Measurements from ENCODE around the gene ASTL.

ASTL gene

DNA sequence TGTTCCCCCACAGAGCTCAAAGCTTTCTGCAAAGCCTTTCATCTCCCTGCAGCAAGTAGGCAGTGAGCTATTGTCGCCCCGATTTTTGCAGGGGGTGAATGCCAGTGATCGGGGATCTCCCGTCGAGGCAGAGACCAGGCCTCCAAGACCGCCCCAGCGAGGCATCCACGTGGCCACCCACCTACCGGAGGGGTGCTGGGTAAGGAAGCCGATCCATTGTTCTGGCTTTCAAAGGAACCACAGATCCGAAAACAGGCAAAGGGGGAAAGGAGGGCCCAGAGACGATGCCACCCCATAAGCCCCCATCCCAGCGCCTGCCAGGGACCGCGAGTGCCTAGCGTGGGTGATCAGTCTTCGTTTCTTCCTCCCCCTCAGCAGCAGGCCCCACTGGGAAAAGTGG lies 24.4 kb downstream of the ASTL start:
- no peak for DNase-seq (ENCODE audit: low read depth, low spot score)
- in situ Hi-C loops (cut with HindIII; ENCODE audit: low sequenced_read_pairs): no loop called here
- TF ChIP-seq, protein P1, sequence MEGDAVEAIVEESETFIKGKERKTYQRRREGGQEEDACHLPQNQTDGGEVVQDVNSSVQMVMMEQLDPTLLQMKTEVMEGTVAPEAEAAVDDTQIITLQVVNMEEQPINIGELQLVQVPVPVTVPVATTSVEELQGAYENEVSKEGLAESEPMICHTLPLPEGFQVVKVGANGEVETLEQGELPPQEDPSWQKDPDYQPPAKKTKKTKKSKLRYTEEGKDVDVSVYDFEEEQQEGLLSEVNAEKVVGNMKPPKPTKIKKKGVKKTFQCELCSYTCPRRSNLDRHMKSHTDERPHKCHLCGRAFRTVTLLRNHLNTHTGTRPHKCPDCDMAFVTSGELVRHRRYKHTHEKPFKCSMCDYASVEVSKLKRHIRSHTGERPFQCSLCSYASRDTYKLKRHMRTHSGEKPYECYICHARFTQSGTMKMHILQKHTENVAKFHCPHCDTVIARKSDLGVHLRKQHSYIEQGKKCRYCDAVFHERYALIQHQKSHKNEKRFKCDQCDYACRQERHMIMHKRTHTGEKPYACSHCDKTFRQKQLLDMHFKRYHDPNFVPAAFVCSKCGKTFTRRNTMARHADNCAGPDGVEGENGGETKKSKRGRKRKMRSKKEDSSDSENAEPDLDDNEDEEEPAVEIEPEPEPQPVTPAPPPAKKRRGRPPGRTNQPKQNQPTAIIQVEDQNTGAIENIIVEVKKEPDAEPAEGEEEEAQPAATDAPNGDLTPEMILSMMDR (IDR thresholded peaks at IDR 0.05; ENCODE audit: low read depth, low read length): no peak
- no peak overlapping the region for H3K4me3 ChIP-seq (ENCODE audit: low read depth, low read length)

DNA sequence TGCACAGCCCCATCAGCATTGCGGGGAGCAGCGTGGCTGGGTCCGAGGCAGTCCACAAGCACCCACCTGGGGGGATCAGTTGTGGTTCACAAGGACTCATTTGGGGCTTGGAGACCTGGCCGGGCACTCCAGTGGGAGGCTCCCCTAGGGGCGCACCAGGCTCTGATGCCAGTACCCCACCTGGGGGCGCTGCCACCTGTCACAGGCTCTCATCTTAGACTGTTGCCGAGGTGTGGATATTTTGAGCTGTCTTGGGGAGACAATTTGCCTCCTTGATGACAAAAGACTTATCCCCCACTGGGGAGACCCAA lies 25.0 kb downstream of the ASTL start:
- in situ Hi-C loops (cut with HindIII; ENCODE audit: low sequenced_read_pairs): no loop called here
- TF ChIP-seq, protein P1 (IDR thresholded peaks at IDR 0.05; ENCODE audit: low read depth, low read length): no peak
- DNase-seq (ENCODE audit: low read depth, low spot score): no peak
- H3K4me3 ChIP-seq (ENCODE audit: low read depth, low read length): no peak overlapping the region

DNA sequence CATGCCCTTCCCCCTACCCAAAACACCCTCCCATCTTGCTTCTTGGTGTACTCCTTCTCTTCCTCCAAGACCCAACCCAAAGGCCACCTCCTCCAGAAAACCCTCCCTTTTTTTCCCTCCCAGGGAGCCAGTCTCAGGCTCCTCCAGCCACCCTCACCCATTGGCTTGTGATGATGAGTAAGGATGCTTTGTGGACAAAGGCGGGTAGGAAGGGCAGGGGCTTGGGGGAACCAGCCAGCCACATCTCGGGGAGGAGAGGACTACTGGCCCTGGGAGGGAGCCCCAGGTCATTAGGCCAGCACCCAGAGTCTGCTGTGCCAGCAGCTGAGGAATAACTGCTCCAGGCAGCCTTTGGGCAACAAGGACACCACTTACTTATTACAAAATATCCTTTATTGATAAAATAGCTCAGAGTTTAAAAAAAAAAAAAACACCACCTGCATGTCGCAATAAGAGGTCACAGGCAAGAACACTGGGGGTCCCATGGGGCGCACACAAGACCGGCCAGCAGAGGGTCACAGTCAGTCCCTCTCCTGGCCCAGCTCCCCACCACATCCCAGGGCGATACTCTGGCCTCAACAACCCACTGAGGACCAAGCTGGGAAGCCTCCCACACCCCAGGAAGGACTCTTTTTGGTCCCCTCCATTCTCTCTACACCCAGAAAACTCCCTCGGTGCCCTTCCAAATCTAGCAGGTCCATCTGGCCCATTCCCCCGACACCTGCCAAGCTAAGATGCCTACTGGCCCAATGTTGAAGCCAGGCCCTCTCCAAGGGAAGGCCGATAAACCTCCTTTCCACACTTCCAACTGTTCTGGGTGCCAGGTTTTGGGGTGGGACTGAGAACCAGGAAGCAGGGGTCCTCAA lies 25.6 kb downstream of the ASTL start:
- TF ChIP-seq, protein P1 (IDR thresholded peaks at IDR 0.05; ENCODE audit: low read depth, low read length): no peak
- no peak overlapping the region for H3K4me3 ChIP-seq (ENCODE audit: low read depth, low read length)
- in situ Hi-C loops (cut with HindIII; ENCODE audit: low sequenced_read_pairs): no loop called here
- DNase-seq (ENCODE audit: low read depth, low spot score): no peak

DNA sequence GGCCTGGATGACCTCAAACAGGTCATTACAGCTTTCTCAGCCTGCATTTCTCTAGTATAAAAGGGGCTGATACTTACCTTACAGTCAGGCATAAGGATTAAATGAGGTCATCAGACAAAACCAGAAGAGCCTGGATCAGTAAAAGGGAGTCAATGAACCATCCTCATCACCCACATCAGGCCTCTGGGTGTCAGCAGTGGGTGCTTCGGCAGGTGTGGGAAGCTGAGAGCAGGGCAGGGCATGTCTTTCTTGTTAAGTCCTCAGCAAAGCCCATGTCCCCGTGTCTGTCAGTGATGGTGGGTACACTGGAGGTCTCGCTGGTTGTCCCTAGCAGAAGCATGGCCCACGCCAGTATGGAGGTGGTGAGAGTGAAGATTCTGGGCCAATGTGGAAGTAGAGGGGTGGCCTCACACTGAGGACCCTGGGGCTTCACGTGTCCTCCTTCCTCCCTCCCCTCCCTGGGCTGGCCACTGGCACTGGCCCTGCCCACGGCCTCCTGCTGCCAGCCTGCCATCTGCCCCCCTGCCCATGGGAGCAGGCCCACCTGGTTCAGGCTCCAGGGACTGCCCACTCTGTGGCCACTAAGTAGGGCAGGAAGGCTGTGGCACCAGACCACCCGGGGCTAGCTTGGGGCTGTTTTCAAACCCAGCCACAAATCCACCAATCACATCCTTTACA lies 26.3 kb downstream of the ASTL start:
- in situ Hi-C loops (cut with HindIII; ENCODE audit: low sequenced_read_pairs): no loop called here
- TF ChIP-seq, protein P1 (IDR thresholded peaks at IDR 0.05; ENCODE audit: low read depth, low read length): no peak
- no peak for DNase-seq (ENCODE audit: low read depth, low spot score)
- no peak overlapping the region for H3K4me3 ChIP-seq (ENCODE audit: low read depth, low read length)

DNA sequence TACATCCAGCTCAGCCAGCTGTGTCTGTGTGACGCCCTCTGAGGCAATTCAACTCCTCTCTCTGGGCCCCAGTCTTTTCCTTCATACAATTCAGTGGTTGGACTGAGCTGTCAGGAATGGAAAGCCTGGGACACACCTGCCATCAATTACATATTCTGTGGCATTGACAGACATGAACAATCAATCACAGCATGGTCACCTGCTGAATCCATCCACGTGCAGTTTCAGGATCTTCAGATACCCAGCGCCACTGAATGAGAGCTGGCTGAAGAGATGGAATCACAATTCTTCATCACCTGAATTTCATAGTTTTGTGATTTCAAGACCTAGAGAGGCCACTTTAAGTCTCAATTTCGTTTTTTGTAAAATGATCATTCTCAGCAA lies 27.1 kb downstream of the ASTL start:
- DNase-seq (ENCODE audit: low read depth, low spot score): no peak
- H3K4me3 ChIP-seq (ENCODE audit: low read depth, low read length): no peak overlapping the region
- TF ChIP-seq, protein P1 (IDR thresholded peaks at IDR 0.05; ENCODE audit: low read depth, low read length): no peak
- in situ Hi-C loops (cut with HindIII; ENCODE audit: low sequenced_read_pairs): no loop called here

DNA sequence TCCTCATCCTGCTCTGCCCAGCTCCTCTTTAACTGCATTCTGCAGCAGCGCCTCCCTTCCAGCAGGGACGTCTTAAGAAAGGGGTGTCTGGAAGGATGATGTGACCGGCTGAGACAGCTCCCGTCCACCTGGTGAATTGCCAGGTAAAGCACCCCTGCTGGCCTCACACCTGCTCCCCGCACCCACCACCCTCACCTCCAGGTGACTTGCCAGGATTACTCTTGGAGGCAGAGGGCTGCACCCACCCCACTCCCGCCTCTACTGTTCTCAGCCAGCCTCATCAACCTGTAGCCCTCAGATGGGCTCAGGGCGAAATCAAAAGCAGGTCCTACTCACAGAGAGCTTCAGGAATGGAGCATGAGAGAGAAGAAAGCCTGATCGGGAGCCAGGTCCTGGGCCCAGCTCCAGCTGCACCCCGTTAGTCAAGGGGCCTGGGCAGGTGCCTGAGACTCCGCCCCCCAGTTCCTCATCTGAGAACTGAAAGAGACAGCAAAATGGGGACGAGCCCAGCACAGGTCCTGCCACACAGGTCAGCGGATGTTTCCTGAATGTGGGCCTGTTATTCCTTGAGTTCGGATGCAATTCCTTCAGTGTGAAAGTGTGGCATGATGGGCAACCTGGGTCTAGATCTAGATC lies 27.6 kb downstream of the ASTL start:
- no peak for DNase-seq (ENCODE audit: low read depth, low spot score)
- in situ Hi-C loops (cut with HindIII; ENCODE audit: low sequenced_read_pairs): no loop called here
- TF ChIP-seq, protein P1 (IDR thresholded peaks at IDR 0.05; ENCODE audit: low read depth, low read length): no peak
- no peak overlapping the region for H3K4me3 ChIP-seq (ENCODE audit: low read depth, low read length)

Measured in astrocyte of the spinal cord (primary cell).